OCI-M2 (cell line): ENCODE measurements around the gene SH3D19.
"Not testable (repeated sequence)": the region's sequence is repeated elsewhere in the genome, so short reads cannot be mapped to it uniquely, and the experiment has no call there.

Experiments used
- DNase-seq: peaks from one replicate; lab custom pipeline; 2025; ENCODE audit not compliant: unreplicated experiment; lab: John Stamatoyannopoulos, UW

Gene SH3D19

GRCh38 chr4:151323667-151324066 is 1.7 kb downstream of the SH3D19 start:
- DNase-seq = no peak

- no peak for DNase-seq
Measured at GRCh38 chr4:151322570-151322969, 2.8 kb downstream of the SH3D19 start.

- not testable (repeated sequence) for DNase-seq
Measured at GRCh38 chr4:151322161-151322560, 3.2 kb downstream of the SH3D19 start.

DNA sequence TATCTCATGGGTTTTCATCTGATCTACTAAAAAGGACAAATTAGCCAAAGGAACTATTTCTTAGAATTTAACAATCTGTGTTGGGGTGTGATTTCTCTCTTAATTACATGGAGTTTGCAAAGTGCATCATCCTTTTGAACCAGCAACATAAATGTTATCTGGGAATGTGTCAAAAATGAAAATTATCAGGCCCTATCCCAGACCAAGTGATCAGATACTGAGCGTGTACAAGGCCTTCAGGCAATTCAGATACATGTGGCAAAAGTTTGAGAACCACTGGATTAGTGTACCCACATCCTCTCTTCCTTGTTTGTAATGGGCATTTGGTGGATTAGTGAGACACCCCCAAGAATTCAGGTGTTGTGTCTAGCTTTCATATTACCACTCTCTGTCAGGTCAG is 3.8 kb downstream of the SH3D19 start:
- DNase-seq = no peak

DNA sequence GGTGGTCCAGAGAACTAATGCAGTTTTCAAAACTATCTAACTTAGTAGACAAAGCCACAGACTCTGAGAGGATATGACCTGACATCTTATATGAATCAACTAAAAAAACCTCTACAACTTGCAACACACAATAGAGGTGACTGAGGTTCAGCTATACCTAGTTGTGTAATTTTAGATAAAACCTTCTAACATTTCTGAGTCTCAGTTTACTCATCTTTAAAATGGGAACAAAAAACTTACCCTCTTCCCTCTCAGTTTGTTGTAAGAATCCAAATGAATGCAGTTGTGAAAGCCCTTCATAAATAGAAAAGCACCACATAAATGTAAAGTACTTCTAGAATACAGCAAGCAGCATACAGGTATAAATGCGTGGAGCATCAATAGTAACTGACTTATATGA is 5.9 kb downstream of the SH3D19 start:
- no peak for DNase-seq

DNA sequence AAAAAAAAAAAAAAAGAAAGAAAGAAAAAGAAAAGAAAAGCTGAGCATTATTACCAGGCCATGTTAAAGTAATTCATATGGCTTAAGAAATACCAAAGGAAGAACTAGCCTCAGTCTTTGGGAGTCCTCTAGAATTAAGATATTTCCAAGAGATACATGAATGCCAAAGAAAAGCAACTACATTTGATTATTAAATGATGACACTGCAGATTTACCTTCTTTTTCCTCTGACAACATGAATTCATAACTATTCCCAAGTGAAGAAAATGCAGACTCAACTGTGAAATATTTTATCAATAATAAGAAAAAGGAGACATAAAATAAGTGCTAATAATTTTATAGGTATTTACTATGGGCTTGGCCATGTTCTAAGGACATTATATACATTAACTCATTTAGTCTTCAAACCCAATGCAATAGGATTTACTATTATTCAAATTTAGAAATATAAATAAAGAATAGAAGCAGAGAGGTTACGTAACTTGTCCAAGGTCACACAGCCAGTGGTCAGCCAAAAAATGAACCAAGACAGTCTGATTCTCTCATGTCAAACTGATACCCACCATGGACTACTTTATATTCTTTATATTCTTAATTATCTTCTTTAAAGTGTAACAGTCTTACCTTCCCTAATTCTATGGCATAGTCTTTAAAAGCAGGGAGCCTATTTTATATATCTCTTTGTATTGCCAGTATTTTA is 6.9 kb downstream of the SH3D19 start:
- DNase-seq = no peak

GRCh38 chr4:151316645-151317044 is 8.8 kb downstream of the SH3D19 start:
- no peak for DNase-seq

DNA sequence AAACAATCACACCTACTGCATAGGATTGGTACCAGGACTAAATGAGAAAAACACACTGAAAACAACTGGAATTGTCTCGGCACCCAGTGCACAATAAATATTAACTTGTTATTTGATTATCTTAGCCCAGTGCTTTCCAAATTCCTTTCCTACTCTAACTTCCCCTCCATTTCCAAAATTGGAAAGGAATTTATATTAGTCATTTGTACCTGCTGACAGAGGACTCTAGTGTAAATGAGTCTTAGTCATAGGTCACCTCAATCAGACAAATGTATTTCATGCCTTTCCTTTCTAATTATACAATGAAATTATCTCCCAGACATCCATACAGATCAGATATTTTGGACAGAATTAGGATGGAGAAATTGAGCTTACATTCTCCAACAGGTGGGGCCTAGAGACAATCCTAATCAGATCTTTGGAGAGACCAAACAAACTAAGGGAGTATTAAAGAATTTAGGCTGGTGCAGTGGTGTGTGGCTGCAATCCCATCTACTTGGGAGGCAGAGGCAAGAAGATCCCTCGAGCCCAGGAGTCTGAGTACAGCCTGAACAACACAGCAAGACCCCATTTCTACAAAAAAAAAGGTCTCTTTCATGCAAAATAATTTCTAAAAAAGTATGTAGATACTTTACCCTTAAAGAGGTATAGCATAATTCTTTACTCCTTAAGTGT is 10.1 kb downstream of the SH3D19 start:
- DNase-seq = no peak

DNA sequence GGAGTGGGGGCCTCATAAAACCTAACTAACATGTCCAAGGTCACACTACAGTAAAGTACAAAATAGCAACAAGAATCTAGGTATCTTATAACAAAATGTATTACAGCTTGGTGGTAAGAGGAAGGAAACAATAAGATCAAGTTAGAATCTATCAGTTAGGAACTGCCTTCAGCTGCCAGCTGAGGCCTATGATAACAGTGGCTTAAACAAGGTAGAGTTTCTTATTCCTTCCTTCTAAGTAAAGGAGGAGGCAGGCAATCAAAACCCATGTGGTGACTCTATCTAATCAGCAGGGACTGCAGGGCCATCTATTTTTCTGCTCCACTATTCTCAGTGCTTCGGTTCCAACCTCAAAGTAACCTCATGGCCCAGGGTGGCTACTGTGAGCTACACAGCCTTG is 10.9 kb downstream of the SH3D19 start:
- peak; percentile 37 for DNase-seq

- DNase-seq = no peak
Measured at GRCh38 chr4:151314010-151314355, 11.4 kb downstream of the SH3D19 start.

DNA sequence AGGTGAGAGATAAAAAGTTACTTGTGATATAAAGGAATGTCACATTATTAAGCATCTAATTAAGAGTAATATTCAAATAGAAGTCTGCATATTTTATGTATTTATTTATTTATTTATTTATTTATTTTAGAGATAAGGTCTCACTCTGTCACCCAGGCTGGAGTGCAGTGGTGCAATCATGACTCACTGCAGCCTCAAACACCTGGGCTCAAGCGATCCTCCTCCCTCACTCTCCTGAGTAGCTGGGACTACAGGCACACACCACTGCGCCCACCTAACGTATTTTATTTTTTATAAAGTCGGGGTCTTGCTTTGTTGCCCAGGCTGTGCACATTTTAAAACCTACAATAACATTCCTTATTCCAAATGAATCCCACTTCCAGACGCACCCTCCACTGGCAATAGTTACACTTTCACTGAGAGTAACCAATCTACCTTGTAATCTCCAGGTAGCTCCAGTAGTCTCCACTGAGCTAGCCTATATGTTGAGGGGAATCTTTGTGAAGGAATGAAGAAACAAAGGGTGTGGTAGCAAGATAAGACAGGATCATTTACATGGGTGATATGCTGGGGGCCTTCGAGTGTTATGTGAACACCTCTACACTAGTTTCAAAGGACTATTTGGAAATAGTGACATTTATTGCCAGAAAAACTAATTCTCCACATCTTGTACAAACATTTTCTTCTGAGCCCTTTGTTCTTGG is 11.9 kb downstream of the SH3D19 start:
- DNase-seq = no peak

- DNase-seq = no peak
Measured at GRCh38 chr4:151310124-151310728, 15.2 kb downstream of the SH3D19 start.

DNA sequence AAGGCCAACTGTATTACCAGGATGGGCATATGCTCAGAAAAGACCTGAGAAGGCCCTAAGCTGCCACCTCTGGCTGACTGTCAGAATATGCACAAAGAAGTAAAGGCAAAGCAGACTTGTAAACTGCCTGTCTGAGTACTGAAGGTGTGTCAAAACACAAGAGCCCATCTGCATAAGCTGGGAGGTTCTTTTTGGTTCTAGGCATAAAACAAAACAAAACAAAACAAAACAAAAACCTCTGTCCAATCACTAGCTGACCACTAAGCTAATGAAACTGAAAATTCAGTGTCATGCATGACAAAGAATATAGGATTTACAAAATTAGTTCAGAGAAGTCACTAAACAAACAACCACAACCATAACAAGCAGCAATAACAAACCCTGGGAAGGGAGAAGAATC is 20.6 kb downstream of the SH3D19 start:
- no peak for DNase-seq

DNA sequence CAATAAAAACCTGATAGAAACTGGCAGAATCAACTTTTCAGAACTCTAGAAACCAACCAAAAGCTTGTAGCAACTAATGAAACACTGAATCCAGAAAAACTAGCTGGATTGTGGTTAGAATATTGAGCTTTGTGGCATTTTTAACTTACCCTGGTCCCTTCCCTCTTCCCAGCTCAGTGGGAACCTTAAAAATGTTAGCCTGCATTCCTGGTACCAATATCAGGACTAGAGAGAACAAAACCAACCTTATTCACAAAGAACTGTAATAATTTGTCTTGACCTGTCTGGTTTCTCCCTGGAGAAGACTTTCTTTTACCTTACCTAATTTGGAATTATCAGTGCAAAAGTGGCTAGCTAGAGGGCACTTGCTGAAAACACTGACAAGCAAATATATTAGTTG is 21.2 kb downstream of the SH3D19 start:
- DNase-seq = no peak

DNA sequence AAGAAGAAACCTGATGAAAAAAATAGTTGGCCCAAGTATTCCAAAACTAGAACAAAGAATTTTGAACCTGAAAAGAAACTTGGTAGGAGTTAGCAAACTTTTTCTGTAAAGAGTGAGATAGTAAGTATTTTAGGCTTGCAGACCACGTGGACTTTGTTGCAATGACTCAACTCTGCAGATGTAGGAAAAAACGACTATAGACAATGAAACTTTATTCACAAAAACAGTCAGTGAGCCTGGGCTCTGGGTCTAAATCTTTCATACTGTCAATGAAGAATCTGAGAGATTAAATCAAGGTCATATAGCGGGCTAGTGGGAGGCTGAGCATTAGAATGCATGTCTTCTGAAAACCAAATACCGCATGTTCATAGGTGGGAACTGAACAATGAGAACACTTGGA is 23.0 kb downstream of the SH3D19 start:
- DNase-seq = no peak

- no peak for DNase-seq
Measured at GRCh38 chr4:151297170-151297569, 28.2 kb downstream of the SH3D19 start.

DNA sequence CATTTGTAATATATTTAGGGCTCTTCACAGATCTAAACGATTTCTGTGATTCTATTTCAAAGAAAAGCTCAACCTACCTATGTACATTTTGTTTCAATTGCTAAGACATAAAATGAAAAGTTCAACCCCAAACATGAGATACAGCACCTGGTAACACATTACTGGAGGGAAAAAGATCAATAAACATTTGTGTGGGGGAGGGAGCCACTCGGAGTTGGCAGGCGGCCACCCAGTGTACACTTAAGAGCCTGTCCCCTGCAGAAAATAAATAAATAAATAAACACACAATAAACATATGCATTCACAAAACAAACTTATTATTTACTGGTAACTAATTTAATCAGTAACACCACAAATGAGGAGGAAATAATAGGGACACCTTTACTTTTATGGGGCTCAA is 29.2 kb downstream of the SH3D19 start:
- no peak for DNase-seq

GRCh38 chr4:151294833-151295496 is 30.4 kb downstream of the SH3D19 start:
- no peak for DNase-seq

- DNase-seq = no peak
Measured at GRCh38 chr4:151292038-151292437, 33.4 kb downstream of the SH3D19 start.

- DNase-seq = no peak
Measured at GRCh38 chr4:151291485-151291884, 33.9 kb downstream of the SH3D19 start.

- no peak for DNase-seq
Measured at GRCh38 chr4:151287409-151287808, 38.0 kb downstream of the SH3D19 start.
